ENCODE data around the gene REN.

REN gene

DNA sequence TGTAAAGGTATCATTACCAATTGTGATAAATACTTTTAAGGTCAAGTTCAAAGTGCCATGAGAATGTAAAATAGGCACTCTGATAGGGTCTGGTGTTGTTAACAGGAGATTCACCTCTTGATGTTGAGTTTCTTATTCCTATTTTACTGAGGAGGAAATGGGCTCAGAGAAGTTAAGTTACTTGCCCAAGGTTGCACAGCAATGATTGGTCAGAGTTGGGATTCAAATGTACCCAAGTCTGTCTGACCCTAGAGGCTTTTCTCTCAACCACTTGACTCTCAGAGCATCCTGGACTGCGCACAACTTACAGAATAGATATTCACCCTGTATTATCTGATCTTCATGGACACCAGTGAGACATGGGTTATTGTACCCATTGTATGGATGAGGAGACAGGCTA, 59.3 kb downstream of the REN start:
- no peak for DNase-seq

DNA sequence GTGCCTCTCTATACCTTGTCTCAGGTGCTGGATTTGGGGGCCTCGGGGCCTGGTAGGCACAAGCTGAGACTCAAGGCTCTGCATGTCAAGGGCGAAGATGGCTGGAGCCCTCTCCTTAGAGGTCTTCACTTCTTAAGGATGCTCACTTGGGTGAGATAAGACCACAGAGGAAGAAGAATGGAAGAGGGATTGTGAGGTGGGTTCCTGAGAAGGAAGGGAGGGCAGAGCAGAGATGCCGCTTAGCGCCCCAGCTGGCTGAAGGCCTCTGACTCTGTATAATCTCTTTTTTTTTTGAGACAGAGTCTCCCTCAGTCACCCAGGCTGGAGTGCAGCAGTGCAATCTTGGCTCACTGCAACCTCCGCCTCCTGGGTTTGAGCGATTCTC, 61.0 kb downstream of the REN start:
- DNase-seq = no peak
